Smooth muscle cell (in vitro differentiated cells): ENCODE data around the gene STX7. TPM values are rescaled to one million over a fixed set of nuclear protein-coding genes. Genes with fewer than 3 reads are reported as not detected.

Experiments used
- DNase-seq: peaks from one replicate; lab custom pipeline; 2025; ENCODE audit not compliant: unreplicated experiment; lab: John Stamatoyannopoulos, UW
- H2AFZ ChIP-seq: fragments of 200-600 bp; sonication (generic); 2 replicates; pipeline ENCODE4 v1.6.0; 2016; ENCODE audit warnings: antibody characterized with exemption, low read depth, mild to moderate bottlenecking
- H3F3A ChIP-seq: fragments of 200-600 bp; sonication (generic); 2 replicates; pipeline ENCODE4 v1.6.0; 2017; ENCODE audit warnings: antibody characterized with exemption, low read depth
- H3K27ac ChIP-seq: fragments of 200-600 bp; sonication (generic); 2 replicates; pipeline ENCODE4 v1.5.1; 2016; ENCODE audit warnings: low read depth, mild to moderate bottlenecking
- H3K27me3 ChIP-seq: fragments of 200-600 bp; sonication (generic); 2 replicates; pipeline ENCODE4 v1.6.1; 2016; ENCODE audit warnings: low read depth, mild to moderate bottlenecking
- H3K36me3 ChIP-seq: fragments of 200-600 bp; sonication (generic); 2 replicates; pipeline ENCODE4 v1.5.1; 2016; ENCODE audit warnings: low read depth
- H3K4me1 ChIP-seq: fragments of 200-600 bp; sonication (generic); 2 replicates; pipeline ENCODE4 v1.5.1; 2016; ENCODE audit warnings: low read depth
- H3K4me2 ChIP-seq: fragments of 200-600 bp; sonication (generic); 2 replicates; pipeline ENCODE4 v1.6.0; 2016; ENCODE audit warnings: mild to moderate bottlenecking
- H3K4me3 ChIP-seq: fragments of 200-600 bp; sonication (generic); 2 replicates; pipeline ENCODE4 v1.5.1; 2016; ENCODE audit warnings: mild to moderate bottlenecking
- H3K79me2 ChIP-seq: fragments of 200-600 bp; sonication (generic); 2 replicates; pipeline ENCODE4 v1.6.0; 2016; ENCODE audit warnings: low read depth, mild to moderate bottlenecking
- H3K9ac ChIP-seq: fragments of 200-600 bp; sonication (generic); 2 replicates; pipeline ENCODE4 v1.6.0; 2016; ENCODE audit warnings: low read depth
- H3K9me3 ChIP-seq: fragments of 200-600 bp; sonication (generic); replicated peaks from 2 replicates; pipeline ENCODE4 v1.5.1; 2016; ENCODE audit warnings: low read depth
- H4K20me1 ChIP-seq: fragments of 200-600 bp; sonication (generic); 2 replicates; pipeline ENCODE4 v1.6.0; 2016; ENCODE audit warnings: low read depth
- CTCF ChIP-seq: fragments of 200-600 bp; sonication (generic); IDR thresholded peaks from 2 replicates; pipeline ENCODE4 v1.5.1; 2017; ENCODE audit warnings: borderline replicate concordance, mild to moderate bottlenecking, antibody characterized with exemption; ENCODE audit not compliant: insufficient read depth, poor library complexity, severe bottlenecking
- WGBS: methylation state at CpG from one replicate; pipeline ENCODE4 v1.1.7; 2016; ENCODE audit warnings: low lambda C conversion rate; 5-methylcytosine and 5-hydroxymethylcytosine counted together
- polyA plus RNA-seq: library from polyadenylated mRNA; unstranded; fragments of >200 nt; fragmentation: Nextera tagmentation; extraction: Ambion mirVana; gene quantifications from 2 replicates; pipeline ENCODE4 v1.2.1, GENCODE V29; 2016
- total RNA-seq: library from RNA; depleted of rRNA; stranded (reverse); fragments of >200 nt; gene quantifications from 2 replicates; pipeline ENCODE4 v1.2.3, GENCODE V29; 2014

The STX7 gene
- total and polyA plus RNA-seq, 2 experiments from 2014 or later = 26.0 to 27.4 TPM

DNA sequence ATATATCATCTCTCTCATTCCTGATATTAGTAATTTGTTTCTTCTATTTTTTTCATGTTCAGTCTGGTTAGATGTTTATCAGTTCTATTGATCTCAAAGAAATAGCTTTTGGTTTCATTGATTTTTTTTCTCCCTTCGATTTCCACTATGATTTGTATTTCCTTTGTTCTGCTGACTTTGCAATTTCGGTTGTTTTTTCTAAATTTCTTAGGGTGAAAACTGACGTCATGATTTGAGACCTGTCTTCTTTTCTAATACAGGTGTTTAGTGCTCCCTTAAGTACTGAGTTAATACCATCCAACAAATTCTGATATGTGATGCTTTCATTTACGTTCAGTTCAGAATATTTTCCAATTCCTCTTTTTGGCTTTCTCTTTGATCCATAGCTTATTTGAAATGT is 25.2 kb downstream of the STX7 start:
- Histone ChIP-seq H4K20me1 (peaks cover 71% of the 10 kb centered on the region), H3F3A (no peaks in the 10 kb centered on the region), H2AFZ (no peak overlapping the region), H3K9me3 (no peaks in the 10 kb centered on the region), H3K27ac (no peak overlapping the region), H3K9ac (no peak overlapping the region), H3K36me3 (peaks cover 6% of the 10 kb centered on the region), H3K4me3 (no peak overlapping the region), H3K79me2 (peaks cover 4% of the 10 kb centered on the region), H3K27me3 (no peaks in the 10 kb centered on the region), H3K4me2 (no peak overlapping the region), H3K4me1 (no peaks in the 10 kb centered on the region)
- no peak for DNase-seq
- TF ChIP-seq CTCF = no peak
- 94% methylated on average over 4 of the region's 4 CpGs for WGBS

- no peaks in the 10 kb centered on the region for H3K4me1 ChIP-seq
- peaks cover 11% of the 10 kb centered on the region for H3K79me2 ChIP-seq
- peaks cover 6% of the 10 kb centered on the region for H3K36me3 ChIP-seq
- no peak overlapping the region for H3K4me2 ChIP-seq
- no peak overlapping the region for H3K4me3 ChIP-seq
- H3K9me3 ChIP-seq = no peaks in the 10 kb centered on the region
- WGBS = 87% methylated on average over 4 of the region's 4 CpGs
- no peaks in the 10 kb centered on the region for H3F3A ChIP-seq
- H2AFZ ChIP-seq = no peak overlapping the region
- H3K9ac ChIP-seq = no peak overlapping the region
- H3K27me3 ChIP-seq = no peaks in the 10 kb centered on the region
- H4K20me1 ChIP-seq = peaks cover 65% of the 10 kb centered on the region
- TF ChIP-seq CTCF = no peak
- DNase-seq = no peak
- H3K27ac ChIP-seq = no peak overlapping the region
Observed at GRCh38 chr6:132484680-132485018, 28.3 kb downstream of the STX7 start.

GRCh38 chr6:132483779-132484679 is 28.9 kb downstream of the STX7 start:
- peaks cover 12% of the 10 kb centered on the region for H3K79me2 ChIP-seq
- no peaks in the 10 kb centered on the region for H3K4me1 ChIP-seq
- DNase-seq = no peak
- H3K27ac ChIP-seq = no peak overlapping the region
- whole genome bisulfite sequencing = 34% methylated on average over 9 of the region's 9 CpGs
- no peaks in the 10 kb centered on the region for H3F3A ChIP-seq
- H3K9me3 ChIP-seq = no peaks in the 10 kb centered on the region
- H2AFZ ChIP-seq = no peak overlapping the region
- H3K9ac ChIP-seq = no peak overlapping the region
- peaks cover 6% of the 10 kb centered on the region for H3K36me3 ChIP-seq
- no peak overlapping the region for H3K4me3 ChIP-seq
- H3K4me2 ChIP-seq = no peak overlapping the region
- peaks cover 65% of the 10 kb centered on the region for H4K20me1 ChIP-seq
- H3K27me3 ChIP-seq = no peaks in the 10 kb centered on the region
- peak; percentile 81 for TF ChIP-seq CTCF

GRCh38 chr6:132482581-132482980 is 30.3 kb downstream of the STX7 start:
- H4K20me1 ChIP-seq = peaks cover 71% of the 10 kb centered on the region
- no peak for DNase-seq
- H3K4me2 ChIP-seq = no peak overlapping the region
- no peak overlapping the region for H3K27ac ChIP-seq
- no peaks in the 10 kb centered on the region for H3F3A ChIP-seq
- no peaks in the 10 kb centered on the region for H3K4me1 ChIP-seq
- TF ChIP-seq CTCF = no peak
- no peaks in the 10 kb centered on the region for H3K27me3 ChIP-seq
- peaks cover 23% of the 10 kb centered on the region for H3K79me2 ChIP-seq
- no peak overlapping the region for H3K4me3 ChIP-seq
- H2AFZ ChIP-seq = no peak overlapping the region
- 55% methylated on average over 2 of the region's 2 CpGs for WGBS
- peaks cover 6% of the 10 kb centered on the region for H3K36me3 ChIP-seq
- H3K9me3 ChIP-seq = no peaks in the 10 kb centered on the region
- no peak overlapping the region for H3K9ac ChIP-seq
